ENCODE data around the gene NLGN4X.

NLGN4X gene

DNA sequence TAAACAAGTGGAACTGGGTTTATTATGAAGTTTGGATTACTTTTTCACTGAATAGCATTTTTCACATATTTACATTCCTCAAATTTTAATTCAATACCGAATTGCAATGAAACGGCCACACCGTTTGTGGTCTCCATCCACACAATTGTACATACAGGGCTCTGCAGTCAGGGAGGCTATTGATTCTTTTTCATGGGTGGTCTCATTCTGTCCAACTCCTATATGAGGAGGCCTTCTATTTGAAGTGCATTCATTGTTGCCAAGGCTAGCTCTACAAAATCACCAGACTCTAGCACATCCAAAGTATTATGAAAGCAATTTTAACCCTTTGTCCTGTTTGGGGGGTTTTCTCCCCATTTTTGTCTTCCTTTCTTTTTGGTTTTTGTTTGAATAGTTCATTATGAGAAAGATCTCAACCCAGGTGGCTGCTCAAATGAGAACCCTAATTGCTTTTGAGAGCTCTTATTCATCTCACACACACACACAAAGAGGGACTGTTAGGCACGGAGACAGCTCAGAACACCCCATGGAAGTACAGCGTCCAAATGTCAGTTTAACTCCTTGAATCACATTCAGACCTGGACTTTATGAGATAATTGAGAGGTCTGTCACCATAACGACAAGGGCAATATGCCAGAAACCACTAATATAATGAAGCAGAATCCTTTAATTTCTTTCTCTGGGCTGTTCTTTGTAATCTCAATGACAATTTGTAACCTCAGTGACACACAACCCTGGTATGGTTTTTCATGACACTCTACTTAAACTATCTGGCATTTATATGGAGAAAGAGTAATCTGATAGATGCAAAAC lies 79.4 kb downstream of the NLGN4X start:
- FAIRE-seq, result no peak

DNA sequence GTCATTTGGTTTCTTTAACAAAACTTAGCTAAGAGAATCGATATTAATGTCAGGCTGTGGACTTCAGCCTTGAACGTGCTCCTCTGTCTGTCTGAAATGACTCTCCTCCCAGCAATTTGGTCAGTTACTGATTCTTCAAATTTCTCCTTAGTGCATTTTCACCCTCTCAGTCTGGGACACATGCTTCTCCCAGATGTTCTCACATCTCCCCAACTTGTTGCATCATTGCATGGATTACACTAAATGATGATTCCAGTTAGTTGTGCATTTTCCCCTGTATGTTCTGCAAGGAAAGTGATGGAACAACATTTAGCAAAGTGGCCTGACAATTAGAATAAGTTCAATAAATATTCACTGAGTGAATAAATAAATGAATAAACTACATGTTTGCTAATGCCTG lies 94.4 kb downstream of the NLGN4X start:
- FAIRE-seq, result no peak

DNA sequence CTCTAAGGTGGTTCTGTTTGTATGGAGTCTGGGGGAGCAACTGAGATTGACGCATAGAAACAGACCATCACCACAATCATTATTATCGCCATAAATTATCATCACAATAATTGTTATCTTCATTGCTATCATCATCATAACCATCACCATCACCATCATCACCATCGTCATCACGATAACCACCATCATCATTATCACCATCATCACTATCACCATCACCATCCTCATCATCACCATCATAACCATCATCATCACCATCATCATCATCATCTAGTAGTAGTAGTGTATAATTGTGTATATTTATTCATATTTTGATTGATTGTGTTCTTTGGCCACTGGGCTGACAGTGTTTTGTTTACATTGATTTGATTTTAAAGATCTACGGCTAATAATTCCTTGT lies 95.7 kb downstream of the NLGN4X start:
- FAIRE-seq, result no peak

DNA sequence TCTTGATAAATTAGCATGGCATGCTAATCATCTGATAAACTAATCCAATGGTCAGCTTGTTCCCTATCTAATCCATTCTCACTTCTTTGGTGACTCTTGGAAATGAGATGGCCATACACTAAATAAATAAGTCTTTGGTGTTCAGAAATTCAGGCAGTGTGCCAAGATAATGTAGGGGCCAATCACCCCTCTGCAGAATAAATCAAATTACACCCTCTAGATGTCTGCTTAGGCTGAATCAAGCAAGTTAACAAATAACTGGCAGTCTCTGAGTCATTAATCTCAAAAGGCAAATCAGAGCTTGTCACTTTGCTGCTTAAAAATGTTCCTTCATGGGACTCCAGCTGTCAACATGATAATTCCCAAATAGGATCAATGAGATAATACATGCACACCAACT lies 97.4 kb downstream of the NLGN4X start:
- FAIRE-seq, result no peak

DNA sequence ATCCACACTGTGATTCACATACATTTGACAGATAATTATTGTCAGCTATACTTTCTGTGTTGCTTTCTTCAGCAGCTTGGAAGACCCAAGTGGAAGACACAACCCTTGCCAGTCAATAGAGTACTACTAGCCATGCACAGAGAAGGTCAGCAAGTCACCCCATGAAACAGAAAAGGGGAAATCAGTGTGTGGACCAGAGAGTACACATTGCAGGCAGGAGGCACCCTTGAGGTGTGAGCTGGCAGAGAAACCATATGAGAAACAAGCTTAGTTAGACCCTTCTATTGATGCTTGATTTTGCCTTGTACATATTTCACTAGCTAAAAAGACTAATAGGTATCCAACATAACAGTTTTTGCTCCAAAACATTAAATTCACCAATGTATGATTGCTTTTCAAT lies 99.5 kb downstream of the NLGN4X start:
- no peak for FAIRE-seq

DNA sequence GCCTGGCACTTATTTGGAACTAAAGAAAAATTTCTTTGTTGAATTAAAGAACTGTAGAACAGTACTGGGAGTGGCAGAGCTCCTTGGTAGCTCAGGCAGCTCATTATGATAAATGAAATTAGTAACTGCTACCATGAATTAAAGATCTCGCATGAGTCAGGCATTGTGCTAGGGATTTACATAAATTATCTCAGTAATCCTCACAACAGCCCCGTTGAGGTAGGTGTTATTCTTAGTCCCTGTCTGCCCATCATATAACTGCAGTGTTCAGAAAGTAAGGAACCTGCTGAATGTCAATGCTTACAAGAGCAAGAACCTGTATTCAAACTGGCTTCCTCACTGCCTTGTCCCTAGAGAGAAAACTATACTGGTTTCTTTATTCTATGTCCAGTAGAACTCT lies 108.3 kb downstream of the NLGN4X start:
- no peak for FAIRE-seq

DNA sequence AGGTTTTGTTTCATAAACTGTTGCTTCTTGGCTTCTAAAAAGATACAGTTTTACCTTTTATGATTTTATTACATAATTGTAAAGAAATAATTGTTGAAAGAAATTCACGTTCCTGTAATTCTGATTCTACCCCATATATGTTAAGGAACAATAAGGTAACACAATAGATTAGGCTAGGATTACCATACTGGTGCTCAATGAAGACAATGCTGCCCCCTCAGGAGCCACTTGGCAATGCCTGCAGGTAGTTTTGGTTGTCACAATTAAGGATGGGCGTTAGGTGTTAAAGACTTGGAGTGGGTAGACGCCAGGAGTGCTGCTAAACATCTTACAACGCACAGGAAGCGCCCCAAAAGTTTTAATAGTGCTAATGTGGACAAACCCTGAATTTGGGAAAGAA lies 133.2 kb downstream of the NLGN4X start:
- FAIRE-seq, result no peak

DNA sequence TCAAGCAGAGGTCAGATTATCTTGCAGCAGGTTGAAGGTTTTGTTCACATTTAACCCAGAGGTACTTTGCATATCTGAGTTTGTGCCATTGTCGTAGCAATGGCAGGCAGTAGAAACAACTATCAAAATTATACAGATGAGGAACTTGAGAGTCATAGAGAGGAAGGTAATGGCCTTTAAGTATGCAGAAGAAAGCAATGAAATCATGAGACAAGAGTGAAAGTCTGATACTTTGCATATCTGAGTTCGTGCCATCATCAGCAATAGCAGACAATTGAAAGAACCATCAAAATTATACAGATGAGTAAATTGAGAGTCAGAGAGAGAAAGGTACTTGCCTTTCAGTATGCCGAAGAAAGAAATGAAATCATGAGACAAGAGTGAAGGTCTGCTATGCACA lies 154.1 kb downstream of the NLGN4X start:
- no peak for FAIRE-seq

DNA sequence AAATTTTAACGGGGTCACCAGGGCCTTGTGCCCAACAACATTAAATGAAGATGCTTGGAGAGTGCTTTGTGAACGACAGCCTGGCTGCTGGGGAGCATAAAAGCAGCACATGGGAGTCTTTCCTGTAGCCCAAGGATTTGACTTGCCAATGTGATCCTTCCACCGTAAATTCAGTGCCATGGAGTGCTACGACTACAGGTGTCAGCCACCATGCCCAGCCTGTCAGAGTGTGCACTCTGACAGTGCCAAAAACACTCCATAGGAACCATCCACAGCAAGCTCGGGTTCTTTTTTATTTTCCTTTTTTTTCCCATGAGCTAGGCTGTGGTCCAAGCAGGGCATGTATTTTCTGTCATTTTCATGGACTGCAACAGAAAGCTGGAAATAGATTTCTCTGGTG lies 156.9 kb downstream of the NLGN4X start:
- FAIRE-seq, result no peak

DNA sequence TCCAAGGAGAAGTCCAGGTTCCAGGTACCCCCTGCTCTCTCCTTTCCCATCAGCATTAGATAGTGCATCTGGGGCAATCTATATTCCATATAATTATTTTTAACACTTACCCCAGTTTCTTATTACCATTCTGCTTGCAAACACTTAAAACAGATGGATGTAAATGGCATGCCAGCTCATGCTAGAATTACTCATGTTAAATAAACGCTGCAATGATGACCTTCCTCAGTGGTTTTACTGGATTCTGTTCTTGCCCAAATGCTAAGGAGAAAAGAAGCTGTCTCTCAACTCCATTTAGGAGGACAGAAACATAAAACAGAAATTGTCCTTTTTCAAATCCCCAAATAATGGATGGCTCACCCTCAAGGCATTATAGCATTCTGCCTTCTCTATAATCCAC lies 161.1 kb downstream of the NLGN4X start:
- FAIRE-seq, result no peak

DNA sequence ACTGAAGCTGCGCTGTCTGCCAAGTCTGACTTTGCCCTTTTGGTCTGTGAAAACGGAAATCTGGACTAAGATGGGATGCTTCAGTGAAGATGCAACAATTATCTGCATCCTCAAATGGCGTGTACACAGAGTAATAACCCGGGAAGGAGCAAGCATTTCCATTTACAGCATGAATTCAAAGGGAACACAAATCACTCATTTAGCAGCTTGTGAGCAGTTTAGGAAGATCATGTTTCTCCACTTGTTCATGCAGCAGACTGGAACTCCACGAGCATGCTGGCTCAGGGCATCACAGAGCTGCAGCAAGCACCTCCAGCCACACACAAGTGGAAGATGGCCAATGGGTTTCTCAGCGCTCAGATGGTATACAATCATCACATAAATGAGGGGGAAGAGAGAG lies 175.5 kb downstream of the NLGN4X start:
- FAIRE-seq, result no peak

DNA sequence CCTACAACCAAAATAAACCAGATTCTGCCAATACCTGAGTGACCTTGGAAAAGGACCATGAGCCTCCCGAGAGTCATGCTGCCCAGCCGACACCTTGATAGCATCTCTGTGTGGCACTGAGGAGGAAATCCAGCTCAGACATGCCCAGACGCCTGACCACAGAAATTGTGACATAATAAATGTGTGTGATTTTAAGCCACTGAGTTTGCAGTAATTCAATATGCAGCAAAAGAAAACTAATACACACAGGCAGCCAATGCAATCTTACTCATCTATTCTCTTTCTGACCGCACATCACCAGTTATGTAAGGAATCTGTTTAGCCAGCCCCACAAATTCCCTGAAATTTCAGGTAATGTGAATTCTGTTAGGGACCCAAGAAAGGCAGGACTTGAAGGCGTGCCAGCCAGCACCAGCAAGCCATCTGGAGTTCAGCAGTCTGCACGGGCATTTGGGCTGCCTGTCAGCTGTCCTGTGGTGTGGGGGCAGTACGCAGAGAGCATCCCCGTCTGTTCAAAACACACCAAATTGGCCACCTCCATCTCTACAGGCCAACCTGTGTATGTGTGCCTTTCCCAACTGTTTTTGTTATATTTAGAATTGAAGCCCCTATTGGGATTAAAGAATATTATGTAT lies 176.4 kb downstream of the NLGN4X start:
- no peak for FAIRE-seq

DNA sequence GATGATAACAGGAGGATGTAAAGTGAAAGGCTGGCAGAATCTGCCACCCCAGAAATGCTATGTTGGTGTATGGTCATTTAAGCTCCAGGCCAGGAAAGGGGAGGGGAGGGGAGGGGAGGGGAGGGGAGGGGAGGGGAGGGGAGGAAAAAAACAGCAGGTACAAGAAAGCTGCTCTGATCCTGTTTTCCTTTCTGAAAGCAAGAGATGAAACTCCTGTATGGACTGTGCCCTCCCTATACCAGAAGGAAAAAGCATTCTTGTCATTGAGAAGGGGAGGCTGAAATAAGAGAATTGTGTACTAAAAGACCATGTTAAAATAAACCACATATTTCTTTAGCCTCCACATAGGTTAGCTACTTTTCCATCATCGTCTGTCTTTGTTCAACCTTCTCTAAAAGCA lies 179.5 kb downstream of the NLGN4X start:
- FAIRE-seq, result no peak

DNA sequence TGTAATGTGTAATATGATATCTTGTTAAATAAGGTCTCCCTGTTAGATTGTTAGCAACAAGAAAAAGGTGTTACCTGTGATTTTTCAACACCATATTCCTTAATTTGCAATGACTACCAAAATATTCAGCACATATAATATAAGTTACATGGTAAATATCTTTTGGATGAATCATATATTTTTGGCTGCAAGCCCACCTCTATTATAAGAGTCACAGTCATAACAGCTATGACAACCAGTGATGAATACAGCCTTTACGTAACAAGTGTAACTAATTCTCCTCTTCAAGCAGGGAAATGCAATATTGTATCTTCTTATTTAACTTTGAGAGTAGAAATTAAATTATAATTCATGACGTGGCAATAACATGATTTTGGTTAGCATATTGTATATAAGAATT lies 187.0 kb downstream of the NLGN4X start:
- FAIRE-seq, result no peak

DNA sequence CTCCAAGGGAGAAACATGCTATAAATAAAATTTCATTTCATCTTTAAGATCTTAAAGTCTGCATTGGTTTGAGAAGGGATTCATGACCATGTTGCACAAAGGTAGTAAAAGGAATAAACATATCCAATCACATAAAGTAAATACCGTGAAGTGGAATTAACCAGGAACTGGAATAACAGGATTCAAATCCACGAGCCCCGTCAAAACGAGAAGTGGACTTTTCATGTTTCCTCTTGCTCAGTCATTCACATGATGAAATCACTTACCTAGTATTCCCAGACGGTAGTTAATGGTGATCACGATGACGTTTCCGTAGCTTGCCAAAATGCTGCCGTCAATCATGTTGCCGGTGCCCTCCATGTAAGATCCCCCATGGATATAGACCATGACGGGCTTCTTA lies 199.7 kb downstream of the NLGN4X start:
- FAIRE-seq, result no peak

DNA sequence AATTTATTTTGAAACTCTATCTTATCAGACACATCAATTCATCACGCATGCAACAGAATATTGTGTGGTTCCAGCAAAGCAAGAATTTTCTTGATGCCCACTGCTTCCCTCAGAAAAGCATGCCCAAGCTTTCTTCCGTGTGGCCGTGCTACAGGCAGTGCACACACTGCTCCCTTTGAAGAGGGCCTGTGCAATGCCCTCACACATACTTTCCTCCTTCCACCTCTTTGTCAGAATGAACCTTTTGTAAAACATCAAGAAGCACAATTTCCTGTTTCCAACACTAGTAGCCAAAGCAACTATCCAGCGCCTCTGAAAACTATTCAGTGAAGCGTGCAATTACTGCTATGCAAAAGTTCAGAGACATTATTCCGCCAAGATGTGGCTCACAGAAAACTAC lies 201.7 kb downstream of the NLGN4X start:
- no peak for FAIRE-seq

DNA sequence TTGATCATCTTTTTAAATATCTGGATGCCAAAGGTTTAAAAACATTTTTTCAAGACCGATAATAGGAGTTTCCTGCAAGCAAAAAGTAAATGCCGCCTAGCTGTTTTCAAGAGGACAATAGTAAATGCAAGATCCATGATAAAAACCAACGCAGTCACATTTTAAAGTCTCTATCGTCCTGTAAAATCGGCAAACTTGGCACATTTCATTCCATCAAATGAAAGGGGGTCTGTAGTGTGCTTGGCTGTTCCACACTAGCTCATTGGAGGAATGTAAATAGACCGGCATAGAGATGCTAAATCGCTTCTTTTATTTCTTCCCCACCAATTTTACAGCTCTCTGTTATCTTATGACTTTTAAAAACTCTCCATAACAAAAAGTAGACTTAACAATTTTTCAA lies 202.2 kb downstream of the NLGN4X start:
- no peak for FAIRE-seq

DNA sequence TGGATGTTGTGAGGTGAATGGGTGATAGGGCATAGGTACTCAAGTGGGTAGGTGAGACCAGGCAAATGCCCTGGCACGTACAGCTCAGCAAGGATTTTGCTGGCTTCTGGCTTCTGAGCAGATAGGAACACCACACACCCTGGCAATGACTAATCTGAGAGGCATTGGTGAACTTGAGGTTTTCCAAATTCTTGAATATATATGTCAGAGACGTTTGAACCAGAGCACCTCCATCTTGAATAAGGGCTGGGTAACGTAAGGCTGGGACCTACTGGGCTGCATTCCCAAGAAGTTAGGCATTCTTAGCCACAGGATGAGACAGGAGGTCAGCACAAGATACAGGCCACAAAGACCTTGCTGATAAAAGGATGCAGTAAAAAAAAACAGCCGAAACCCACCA lies 204.5 kb downstream of the NLGN4X start:
- no peak for FAIRE-seq

DNA sequence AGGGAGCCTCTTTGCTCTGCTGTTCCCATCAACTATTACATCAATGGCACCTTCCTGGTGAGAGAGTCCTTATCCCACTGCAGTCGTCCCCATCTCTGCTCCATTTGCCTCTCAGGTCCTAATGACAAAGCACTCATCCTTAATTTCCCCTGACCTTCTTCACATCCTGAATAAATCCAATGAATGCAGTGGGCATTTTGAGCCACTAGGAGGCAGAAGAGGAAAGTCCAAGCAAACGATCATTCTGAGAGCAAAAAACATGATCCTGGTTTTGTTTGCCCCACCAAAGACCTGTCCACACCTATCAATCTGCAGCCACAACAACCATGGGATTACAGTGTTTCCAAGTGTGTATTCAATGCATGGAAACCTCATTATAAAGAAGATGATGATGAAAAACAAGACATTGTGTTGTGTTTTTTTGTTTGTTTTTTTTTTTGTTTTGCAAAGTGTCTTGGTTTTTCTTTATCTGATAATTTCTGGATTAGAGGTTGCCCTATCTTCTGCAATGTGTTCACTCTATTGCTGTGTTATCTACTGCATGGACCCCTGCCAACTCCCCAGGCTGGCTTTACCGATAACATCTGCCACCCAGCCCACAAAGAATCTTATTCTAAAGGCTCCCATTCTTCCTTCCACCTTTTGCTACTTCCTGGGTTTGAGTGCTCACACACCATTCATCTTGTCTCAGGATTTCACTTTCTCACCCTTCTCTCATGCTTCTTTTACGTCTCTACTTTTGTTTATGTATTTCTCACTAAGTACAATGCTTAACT lies 207.2 kb downstream of the NLGN4X start:
- FAIRE-seq, result no peak

DNA sequence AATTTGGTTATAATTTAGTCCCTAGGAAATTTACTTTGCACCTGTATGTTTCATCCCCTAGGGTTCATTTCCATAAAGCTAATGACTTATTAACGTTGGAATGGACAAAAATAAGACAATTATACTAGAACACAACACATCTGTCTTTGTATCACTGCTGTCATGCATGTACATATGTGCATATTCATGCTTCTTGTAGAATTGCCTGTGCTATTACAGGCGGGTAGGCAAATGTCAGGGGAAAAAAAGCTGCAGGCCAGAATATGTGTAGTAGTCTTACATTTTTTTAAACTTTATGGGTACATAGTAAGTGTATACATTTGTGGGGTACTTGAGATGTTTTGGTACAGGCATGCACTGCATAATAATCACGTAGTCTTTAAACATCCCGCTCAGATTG lies 209.6 kb downstream of the NLGN4X start:
- FAIRE-seq, result no peak

DNA sequence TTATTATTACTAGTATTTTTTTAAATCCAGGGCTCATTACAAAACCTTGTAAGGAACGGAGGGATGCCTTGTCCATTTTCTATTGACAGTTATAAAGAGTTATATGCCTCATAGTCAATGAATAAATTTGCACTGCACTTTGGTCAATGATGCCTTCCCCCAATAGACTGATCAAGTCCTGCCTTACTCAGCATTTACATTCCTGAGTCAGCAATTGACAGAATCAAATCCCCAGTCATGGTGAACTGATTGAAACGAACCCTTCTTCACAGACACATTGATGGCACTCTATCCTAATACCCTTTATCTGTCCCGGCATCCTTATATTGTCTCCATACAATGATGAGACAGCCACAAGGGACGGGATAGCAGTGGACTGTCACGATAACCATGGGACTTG lies 213.2 kb downstream of the NLGN4X start:
- FAIRE-seq, result no peak

DNA sequence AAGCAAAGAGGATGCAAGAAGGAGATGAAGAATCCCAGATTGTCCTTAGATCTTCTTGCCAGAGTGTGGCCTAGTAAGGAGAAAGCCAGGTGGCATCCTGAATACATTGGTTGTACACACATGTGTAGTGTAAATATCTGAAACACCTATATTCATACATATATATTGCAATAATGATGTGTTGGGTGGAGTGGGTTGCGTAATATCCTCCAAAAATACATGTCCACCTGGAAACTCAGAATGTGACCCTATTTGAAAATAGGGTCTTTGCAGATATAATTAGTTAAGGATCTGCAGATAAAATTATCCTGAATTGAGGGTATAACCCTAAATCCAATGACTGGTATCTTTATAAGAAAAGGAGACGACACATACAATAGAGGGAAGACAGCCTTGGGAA lies 216.3 kb downstream of the NLGN4X start:
- no peak for FAIRE-seq

DNA sequence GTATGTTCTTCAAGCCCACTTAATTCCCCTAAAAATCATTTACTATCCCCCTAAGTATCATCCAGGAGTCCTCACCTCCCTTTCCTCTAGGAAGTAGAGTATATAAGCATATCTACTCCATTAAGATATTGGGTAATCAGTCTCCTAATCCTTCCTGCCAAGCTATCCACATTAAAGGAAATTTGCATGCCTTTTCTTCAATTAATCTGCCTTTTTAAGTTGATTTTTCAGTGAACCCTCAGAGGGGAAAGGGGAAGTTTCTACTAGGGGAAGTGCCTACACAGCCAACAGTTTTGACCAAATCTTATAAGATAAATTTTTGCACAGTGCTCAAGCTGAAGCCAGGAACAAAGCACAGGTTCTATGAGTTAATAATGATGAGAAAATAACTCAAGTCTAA lies 222.8 kb downstream of the NLGN4X start:
- FAIRE-seq, result no peak

DNA sequence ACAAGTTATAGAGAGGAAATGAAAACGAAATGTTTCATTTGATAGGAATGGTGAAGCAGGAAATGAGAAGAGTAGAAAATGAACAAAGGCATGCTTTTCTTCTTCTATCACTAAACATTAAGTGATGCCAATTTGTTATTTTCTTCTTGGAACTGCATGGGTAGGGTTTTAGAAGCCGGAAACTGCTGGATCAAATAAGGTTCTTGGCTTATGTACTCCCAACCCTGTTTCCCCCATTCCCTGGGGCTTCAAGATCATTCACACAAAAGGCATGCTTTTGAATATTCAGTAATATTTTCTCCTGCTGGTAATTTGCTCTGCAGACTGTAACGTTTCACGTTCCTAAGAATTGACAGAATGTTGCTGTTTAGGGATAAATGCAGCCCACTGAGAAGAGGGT lies 224.1 kb downstream of the NLGN4X start:
- FAIRE-seq, result no peak

Measured in endometrium (tissue), 2 donors.